ENCODE measurements around the gene DEPDC5. TPM values are rescaled to one million over a fixed set of nuclear protein-coding genes. Genes with fewer than 3 reads are reported as not detected.

The DEPDC5 gene
- total and polyA plus RNA-seq, 9 of the 15 experiments (the other 6 are each of a cell fraction or from before 2014, with no cell fraction given), result 2.3 to 12.3 (median 10.7) TPM

DNA sequence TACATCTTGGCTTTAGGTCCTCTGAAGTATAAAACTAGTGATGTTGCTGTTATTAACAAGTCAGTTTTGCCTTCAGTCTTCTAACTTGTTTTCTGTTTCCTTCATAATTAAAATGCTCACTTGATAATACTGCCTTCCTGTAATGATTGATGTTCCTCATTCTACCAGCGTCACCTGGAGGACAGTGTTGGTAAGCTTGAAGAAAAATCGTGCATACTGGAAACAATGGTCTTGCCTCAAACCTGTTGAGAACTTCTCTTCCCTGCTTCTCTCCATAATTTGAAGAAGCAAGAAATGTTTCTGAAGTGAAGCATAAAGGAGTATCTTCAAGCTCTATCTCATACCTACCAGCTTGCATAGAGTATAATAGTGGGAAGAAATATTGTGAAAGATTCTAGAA, 193.5 kb downstream of the DEPDC5 start (continued):
- TF ChIP-seq, protein P1, sequence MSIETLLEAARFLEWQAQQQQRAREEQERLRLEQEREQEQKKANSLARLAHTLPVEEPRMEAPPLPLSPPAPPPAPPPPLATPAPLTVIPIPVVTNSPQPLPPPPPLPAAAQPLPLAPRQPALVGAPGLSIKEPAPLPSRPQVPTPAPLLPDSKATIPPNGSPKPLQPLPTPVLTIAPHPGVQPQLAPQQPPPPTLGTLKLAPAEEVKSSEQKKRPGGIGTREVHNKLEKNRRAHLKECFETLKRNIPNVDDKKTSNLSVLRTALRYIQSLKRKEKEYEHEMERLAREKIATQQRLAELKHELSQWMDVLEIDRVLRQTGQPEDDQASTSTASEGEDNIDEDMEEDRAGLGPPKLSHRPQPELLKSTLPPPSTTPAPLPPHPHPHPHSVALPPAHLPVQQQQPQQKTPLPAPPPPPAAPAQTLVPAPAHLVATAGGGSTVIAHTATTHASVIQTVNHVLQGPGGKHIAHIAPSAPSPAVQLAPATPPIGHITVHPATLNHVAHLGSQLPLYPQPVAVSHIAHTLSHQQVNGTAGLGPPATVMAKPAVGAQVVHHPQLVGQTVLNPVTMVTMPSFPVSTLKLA (conservative IDR thresholded peaks at IDR 0.05), result 0 out of 4 replicates have a peak, but pooled peaks of 1 of the 2 experiments have one; percentile 21
- TF ChIP-seq RAD21 (CRISPR knock-in tag; conservative IDR thresholded peaks at IDR 0.05 in 1 of 2, IDR thresholded peaks at IDR 0.05 in 1 of 2) (peak; percentile 80 to 93), ATF7 (IDR thresholded peaks at IDR 0.05) (0 out of 2 replicates have a peak, but pooled peaks have one; percentile 18), ESRRA (IDR thresholded peaks at IDR 0.05; ENCODE audit: borderline replicate concordance, low read depth) (0 out of 2 replicates have a peak, but pooled peaks have one; percentile 19), BRD9 (IDR thresholded peaks at IDR 0.05; ENCODE audit: low read depth, partially characterized antibody) (peak; percentile 80), SMC3 (conservative IDR thresholded peaks at IDR 0.05; ENCODE audit: insufficient read depth, low read depth, low read length) (peak; percentile 78)
- TF ChIP-seq, protein P2, sequence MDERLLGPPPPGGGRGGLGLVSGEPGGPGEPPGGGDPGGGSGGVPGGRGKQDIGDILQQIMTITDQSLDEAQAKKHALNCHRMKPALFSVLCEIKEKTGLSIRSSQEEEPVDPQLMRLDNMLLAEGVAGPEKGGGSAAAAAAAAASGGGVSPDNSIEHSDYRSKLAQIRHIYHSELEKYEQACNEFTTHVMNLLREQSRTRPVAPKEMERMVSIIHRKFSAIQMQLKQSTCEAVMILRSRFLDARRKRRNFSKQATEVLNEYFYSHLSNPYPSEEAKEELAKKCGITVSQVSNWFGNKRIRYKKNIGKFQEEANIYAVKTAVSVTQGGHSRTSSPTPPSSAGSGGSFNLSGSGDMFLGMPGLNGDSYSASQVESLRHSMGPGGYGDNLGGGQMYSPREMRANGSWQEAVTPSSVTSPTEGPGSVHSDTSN (CRISPR knock-in tag; IDR thresholded peaks at IDR 0.05; ENCODE audit: low read depth), result no peak
- TF ChIP-seq, protein P2 (tag; conservative IDR thresholded peaks at IDR 0.05; ENCODE audit: low read depth), result peak; percentile 76
- TF ChIP-seq, protein P3, sequence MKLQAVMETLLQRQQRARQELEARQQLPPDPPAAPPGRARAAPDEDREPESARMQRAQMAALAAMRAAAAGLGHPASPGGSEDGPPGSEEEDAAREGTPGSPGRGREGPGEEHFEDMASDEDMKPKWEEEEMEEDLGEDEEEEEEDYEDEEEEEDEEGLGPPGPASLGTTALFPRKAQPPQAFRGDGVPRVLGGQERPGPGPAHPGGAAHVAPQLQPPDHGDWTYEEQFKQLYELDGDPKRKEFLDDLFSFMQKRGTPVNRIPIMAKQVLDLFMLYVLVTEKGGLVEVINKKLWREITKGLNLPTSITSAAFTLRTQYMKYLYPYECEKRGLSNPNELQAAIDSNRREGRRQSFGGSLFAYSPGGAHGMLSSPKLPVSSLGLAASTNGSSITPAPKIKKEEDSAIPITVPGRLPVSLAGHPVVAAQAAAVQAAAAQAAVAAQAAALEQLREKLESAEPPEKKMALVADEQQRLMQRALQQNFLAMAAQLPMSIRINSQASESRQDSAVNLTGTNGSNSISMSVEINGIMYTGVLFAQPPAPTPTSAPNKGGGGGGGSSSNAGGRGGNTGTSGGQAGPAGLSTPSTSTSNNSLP (IDR thresholded peaks at IDR 0.05; ENCODE audit: borderline replicate concordance, low read depth, low read length), result peak; percentile 78; the same call in 1 of the 2 replicates
- TF ChIP-seq, protein P4, sequence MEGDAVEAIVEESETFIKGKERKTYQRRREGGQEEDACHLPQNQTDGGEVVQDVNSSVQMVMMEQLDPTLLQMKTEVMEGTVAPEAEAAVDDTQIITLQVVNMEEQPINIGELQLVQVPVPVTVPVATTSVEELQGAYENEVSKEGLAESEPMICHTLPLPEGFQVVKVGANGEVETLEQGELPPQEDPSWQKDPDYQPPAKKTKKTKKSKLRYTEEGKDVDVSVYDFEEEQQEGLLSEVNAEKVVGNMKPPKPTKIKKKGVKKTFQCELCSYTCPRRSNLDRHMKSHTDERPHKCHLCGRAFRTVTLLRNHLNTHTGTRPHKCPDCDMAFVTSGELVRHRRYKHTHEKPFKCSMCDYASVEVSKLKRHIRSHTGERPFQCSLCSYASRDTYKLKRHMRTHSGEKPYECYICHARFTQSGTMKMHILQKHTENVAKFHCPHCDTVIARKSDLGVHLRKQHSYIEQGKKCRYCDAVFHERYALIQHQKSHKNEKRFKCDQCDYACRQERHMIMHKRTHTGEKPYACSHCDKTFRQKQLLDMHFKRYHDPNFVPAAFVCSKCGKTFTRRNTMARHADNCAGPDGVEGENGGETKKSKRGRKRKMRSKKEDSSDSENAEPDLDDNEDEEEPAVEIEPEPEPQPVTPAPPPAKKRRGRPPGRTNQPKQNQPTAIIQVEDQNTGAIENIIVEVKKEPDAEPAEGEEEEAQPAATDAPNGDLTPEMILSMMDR (IDR thresholded peaks at IDR 0.05 in 2 of 3, conservative IDR thresholded peaks at IDR 0.05 in 1 of 3; ENCODE audit: insufficient read depth in 2 of 3, low read depth in 1 of 3, low read length in 3 of 3), result peak; percentile 61 to 84 (median 71); a peak in 5 of 6 replicates

Measured in K562 (cell line).